Subcutaneous adipose tissue (tissue), 4 donors: ENCODE measurements around the gene LRRC27. TPM values are rescaled to one million over a fixed set of nuclear protein-coding genes. Genes with fewer than 3 reads are reported as not detected.

ENCODE experiments used
- total RNA-seq, 4 donors: library from RNA; depleted of rRNA; stranded (reverse); fragments of >200 nt; gene quantifications; one replicate each; pipeline ENCODE4 v1.1.0, GENCODE V29; 2016
- TF ChIP-seq, protein P1 (sequence below): fragments of 450-650 bp; IDR thresholded peaks from one replicate; pipeline ENCODE4 v1.5.1; 2016; ENCODE audit warnings: low read depth, mild to moderate bottlenecking, control low read depth, antibody characterized with exemption, moderate library complexity

The LRRC27 gene
- total RNA-seq, 4 donors from 2014 or later = 7.7 to 11.6 (median 9.9) TPM

DNA sequence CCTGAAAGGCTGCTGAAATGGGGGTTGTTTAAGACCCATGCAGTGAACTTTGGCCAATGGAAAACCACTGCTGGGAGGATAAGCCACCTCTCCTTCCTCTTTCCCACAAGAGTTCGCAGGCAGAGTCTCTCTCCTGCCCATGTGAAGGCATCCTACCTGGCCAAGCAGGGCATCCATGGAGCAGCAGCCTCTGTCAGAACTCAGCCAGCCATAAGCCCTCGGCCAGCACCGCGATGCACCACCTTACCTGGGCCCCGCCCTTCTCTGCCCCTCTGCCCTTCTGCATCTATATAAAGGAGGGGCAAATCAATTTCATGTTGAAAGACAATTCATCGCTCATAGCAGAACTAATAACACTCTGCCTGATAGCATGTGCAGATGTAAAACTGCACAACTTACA lies 18.1 kb upstream of the LRRC27 start:
- TF ChIP-seq, protein P1, sequence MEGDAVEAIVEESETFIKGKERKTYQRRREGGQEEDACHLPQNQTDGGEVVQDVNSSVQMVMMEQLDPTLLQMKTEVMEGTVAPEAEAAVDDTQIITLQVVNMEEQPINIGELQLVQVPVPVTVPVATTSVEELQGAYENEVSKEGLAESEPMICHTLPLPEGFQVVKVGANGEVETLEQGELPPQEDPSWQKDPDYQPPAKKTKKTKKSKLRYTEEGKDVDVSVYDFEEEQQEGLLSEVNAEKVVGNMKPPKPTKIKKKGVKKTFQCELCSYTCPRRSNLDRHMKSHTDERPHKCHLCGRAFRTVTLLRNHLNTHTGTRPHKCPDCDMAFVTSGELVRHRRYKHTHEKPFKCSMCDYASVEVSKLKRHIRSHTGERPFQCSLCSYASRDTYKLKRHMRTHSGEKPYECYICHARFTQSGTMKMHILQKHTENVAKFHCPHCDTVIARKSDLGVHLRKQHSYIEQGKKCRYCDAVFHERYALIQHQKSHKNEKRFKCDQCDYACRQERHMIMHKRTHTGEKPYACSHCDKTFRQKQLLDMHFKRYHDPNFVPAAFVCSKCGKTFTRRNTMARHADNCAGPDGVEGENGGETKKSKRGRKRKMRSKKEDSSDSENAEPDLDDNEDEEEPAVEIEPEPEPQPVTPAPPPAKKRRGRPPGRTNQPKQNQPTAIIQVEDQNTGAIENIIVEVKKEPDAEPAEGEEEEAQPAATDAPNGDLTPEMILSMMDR = no peak

DNA sequence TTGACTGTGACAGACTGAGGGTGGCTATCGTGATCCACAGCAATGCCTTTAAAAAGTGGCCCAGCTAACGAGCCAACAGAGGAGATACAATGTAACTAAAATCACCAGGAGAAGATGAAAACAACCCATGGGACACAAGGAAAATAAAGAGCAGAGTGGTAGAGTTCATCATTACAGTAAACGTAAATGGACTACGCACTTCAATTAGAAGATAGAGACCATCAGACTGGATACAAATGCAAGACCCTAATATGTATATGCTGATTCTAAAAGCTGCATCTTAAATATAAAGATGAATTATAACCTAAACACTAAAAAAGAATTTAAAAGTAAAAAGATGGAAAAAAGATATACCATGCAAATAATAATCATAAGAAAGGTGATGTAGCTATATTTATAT lies 17.7 kb upstream of the LRRC27 start:
- TF ChIP-seq, protein P1 = no peak

DNA sequence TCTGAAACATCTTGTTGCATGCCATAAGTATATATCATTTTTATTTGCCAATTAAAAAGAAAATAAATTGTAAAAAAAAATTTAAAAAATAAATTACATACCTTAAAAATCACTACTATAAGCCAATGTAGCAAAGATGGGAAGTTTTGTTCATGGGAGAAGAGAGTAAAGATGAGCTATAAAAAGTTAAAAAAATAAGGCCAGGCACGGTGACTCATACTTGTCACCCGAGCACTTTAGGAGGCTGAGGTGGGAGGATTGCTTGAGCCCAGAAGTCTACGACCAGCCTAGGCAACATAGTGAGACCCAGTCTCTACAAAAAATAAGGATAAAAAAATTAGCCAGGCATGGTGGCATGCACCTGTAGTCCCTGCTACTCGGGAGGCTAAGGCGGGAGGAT lies 15.9 kb upstream of the LRRC27 start:
- TF ChIP-seq, protein P1 = no peak

DNA sequence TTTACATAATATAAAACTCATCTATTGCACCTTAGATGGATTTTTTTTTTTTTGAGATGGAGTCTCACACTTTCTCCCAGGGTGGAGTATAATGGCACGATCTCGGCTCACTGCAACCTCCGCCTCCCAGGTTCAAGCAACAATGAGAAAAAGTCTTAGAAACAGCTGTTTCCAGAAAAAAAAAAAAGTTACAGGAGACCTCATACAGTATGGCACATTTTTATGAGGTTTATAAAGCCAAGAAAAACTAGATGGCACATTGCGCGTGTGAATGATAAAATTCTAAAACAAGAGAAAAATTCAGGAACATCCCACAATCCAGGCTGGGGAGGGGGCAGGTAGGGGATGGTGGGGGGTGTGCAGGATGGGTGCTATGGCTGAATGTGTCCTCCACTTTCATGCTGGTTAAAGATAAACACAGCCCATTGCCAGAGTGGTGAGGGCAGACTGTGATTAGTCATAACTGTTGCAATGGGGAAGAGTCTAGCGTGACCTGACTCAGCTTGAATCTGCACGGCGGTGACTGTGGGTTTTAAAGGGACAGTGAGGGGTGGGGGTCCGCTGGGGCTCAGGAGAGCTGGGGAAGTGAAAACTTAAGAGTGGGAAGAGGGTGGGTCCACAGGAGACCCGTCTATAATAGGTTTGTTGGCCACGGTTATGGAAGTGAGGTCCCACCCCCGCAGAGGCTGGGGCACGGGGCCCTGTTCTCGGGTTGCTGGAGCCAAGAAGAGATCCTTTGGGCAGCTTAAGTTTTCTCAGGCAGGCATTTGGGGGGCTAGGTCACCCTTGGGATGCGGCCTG lies 11.9 kb upstream of the LRRC27 start:
- TF ChIP-seq, protein P1 = no peak

DNA sequence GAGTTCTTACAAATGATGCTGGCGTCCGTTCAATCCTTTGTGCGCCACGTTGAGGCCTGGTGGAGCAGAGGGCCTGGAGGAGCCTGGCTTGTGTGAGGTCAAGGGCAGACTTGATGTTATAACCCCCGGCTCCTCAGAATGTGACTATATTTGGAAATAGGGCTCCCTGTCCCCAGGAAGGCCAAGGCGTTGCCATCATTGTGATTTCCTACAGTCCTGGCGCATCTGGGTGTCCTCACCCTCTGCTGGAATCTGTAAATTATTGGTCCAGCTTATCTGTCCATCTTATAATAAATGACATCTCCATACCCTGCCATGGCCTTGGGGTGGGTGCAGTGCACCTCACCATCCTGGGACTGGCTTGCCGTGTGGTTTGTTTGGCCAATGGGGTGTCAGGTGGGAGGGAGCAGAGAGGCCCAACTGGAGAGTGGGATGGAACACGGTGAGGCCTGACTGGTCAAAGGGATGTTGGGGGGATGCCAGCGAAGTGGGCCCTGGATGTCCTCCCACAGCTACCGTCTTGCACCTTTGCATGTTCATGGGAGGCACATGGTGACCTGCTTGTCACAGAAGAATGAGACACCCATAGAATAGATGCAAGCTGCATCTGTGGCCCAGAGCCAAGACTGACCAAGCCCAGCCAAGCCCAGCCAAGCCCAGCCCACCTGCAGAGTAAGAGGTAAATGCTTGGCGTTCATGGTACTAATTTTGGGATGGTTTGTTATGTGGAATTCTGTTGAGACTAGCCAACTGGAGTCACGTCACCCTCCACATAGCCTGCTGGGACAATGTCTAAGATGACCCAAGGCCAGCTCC lies 11.1 kb upstream of the LRRC27 start:
- TF ChIP-seq, protein P1 = no peak

DNA sequence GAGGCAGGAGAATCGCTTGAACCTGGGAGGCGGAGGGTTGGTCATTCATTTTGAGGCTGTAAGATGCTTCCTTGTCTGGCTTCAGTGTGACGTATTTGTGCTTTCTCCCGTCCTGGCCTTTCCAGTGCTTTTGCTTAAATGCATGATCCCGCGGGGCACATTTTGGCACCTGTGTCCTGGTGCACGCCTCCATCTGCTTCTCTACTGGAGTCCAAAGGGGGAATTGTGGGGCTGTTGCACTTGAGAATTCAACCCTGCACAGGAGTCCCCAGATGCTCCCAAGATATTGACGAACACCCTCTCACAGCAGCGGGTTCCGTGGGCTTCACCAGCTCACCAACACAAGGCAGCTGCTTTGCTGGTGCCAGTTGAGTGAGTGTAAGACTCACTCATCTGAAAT lies 10.3 kb upstream of the LRRC27 start:
- TF ChIP-seq, protein P1 = no peak

DNA sequence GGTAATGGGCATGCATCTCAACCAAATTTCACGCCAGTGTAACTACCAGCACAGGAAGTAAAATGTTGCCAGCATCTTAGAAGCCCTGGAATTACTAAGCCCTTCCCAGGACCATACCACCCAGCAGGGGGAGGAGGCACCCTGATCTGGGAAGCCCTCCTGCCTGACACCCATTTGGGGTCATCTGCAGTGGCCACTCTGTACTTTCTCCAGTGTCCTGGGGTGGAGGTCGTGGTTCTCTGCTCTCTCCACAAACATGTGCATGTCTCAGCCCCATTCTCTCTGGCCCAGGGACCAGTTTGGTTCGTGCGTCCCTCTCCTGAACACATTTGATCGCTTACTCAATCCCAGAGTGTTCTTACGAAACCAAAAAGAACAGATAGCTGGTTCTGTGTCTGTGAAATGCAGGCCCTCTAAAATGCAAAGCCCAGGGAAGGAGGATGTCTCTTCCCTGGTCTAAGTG lies 9.4 kb upstream of the LRRC27 start:
- TF ChIP-seq, protein P1 = no peak
